Tibial artery (tissue), 4 donors: Measurements from ENCODE around the gene KCP.

Source experiments
- DNase-seq, 2 donors: peaks; one replicate each; pipeline ENCODE4 v3.0.0-alpha.2; 2019
- H3K27ac ChIP-seq, 2 donors: fragments of 200-600 bp; sonication (generic) in 1 of 2; 1 replicate in 1 of 2; 2 replicates in 1 of 2; pipeline ENCODE4 v1.5.1; 2018 to 2019; ENCODE audit warnings: mild to moderate bottlenecking in 1 of 2
- H3K27me3 ChIP-seq, 2 donors: fragments of 200-600 bp; sonication (generic) in 1 of 2; one replicate each; pipeline versions ENCODE4 v1.5.1 to v1.6.0; 2016 to 2019
- H3K36me3 ChIP-seq, 3 donors: fragments of 200-600 bp; sonication (generic) in 2 of 3; one replicate each; pipeline ENCODE4 v1.5.1; 2016 to 2019; ENCODE audit warnings: mild to moderate bottlenecking in 2 of 3
- H3K4me1 ChIP-seq, 4 donors: fragments of 200-600 bp; sonication (generic) in 2 of 4; 1 replicate in 3 of 4; 2 replicates in 1 of 4; pipeline ENCODE4 v1.5.1; 2016 to 2019
- H3K4me3 ChIP-seq, 2 donors: fragments of 200-600 bp; sonication (generic) in 1 of 2; 1 replicate in 1 of 2; 2 replicates in 1 of 2; pipeline ENCODE4 v1.5.1; 2018 to 2019; ENCODE audit warnings: mild to moderate bottlenecking in 2 of 2
- H3K9me3 ChIP-seq, 3 donors: fragments of 200-600 bp; sonication (generic) in 1 of 3; one replicate each; pipeline ENCODE4 v1.5.1; 2016 to 2019
- CTCF ChIP-seq, 2 experiments: fragments of 200-600 bp in 1 of 2; fragments of 450-650 bp in 1 of 2; IDR thresholded peaks; one replicate each; pipeline ENCODE4 v1.5.1; 2017 to 2019; ENCODE audit warnings: antibody characterized with exemption in 2 of 2, mild to moderate bottlenecking in 1 of 2, moderate library complexity in 1 of 2
- intact Hi-C: fragments of 100-400 bp; cut with DNase I; formaldehyde crosslinking; loops from one replicate; pipeline ENCODE4 v1.15.0; 2023; ENCODE audit warnings: low total_unique reads

KCP gene

DNA sequence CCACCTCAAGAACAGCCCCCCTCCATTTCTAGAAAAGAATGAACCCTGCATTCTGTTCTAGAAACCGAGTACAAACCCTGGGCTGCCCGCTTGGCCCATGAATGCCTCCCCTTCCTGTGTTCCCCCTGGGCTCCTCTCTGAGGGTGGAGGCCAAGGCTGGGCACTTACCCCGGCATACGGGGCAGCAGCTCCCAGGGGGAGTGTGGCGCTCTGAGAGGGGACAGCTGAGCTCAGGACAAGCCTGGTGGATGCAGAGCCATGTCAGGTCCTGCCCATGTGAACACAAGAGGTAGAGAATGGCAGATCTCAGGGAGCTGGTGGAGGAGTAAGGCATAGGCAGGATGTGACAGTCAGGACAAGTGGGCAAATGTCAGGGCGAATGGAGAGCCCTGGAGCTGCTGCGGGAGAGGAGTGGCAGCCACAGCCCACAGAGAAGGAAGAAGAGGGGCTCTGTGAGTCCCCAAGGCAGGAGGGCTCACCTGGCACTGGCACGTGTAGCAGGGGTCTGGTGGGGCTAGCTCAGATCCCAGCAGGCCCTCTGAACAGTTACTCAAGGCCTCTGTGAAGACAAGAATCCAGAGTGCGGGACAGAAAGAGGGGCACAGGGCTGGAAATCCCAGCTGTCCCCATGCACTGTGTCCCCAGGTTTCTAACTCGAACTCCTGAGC lies 28.9 kb downstream of the KCP start:
- intact Hi-C loops: loop anchor here (5.0 kb wide), 2 partner anchors 269 to 409 kb away; no protein-coding TSS in a partner anchor
- Histone ChIP-seq H3K36me3 (no peaks in the 10 kb centered on the region), H3K27me3 (peaks cover 0 to 22% of the 10 kb centered on the region in 2 donors), H3K27ac (no peak overlapping the region), H3K9me3 (no peaks in the 10 kb centered on the region), H3K4me1 (no peaks in the 10 kb centered on the region), H3K4me3 (no peak overlapping the region)
- no peak for DNase-seq
- no peak for TF ChIP-seq CTCF (IDR thresholded peaks at IDR 0.05)

DNA sequence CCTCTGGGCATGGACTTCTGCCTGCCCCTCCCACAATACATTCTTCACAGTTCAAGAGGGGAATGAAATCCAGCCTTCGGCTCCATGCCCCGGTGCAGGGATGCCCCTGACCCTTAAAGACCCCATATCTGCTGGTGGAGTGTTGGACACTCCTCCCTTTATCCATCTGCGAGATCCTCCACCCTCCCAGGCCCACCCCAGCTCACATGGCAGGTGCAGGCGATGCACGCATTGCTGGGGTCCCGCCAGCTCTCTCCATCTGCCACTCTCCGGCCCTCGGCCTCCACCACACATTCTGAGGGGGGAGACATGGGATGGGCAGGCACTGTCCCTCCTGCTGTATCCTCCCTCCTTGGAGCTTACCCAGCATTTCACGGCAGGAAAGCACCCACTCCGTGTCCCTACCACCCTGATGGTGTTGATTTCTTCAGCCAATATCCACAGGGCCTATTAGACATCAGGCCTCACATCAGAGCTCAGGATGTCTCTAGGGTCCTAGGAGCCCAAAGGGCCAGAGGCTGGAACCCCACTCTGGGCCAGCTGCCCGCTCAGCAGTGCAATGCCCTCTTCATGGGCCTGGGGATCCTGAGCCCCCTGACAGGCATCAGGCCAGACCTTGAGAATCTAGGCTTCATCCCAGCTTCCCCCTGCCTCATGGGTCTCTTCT lies 29.6 kb downstream of the KCP start:
- Histone ChIP-seq H3K4me1 (no peaks in the 10 kb centered on the region), H3K27me3 (peaks cover 0 to 15% of the 10 kb centered on the region in 2 donors), H3K36me3 (no peaks in the 10 kb centered on the region), H3K4me3 (no peak overlapping the region), H3K27ac (no peak overlapping the region), H3K9me3 (no peaks in the 10 kb centered on the region)
- intact Hi-C loops: loop anchor here (5.0 kb wide), 2 partner anchors 269 to 409 kb away; no protein-coding TSS in a partner anchor
- TF ChIP-seq CTCF (IDR thresholded peaks at IDR 0.05): no peak
- DNase-seq: no peak

DNA sequence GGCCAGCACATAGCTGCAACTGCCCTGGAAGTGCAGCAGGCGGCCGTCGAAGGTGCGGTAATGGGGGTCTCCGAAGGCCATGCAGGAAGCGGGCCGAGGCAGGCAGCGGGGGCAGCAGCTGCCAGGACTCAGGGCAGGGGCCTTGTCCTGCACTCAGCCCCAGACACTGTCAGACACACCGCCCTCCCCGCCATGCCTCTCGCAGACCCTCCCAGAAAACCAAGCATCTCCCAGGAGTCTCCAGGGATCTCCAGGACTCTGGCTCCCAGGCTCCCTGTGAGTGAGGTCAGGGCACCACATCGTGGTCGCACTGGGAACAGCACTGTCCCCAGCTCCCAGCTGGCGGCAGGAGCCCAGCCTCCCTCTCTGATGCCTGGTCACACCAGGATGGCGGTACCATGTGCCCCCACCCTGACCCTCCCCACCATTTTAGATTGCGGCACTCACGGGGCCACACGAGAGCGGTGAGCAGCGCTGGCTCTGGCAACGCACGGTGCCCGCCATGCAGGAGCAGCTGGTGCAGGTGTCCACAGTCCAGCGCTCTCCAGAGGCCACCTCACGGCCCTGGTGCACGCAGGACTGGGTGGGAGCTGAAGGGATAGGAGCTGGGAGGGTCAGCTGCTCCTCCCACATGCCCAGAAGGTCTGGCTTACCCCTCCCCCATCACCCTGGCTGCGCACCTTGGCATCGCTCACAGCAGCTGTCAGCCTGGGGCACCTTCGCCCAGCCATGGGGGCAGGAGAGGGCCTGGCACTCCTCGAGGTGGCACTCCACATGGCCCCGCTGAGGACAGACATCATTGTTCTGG lies 30.4 kb downstream of the KCP start:
- intact Hi-C loops: loop anchor here (5.0 kb wide), 2 partner anchors 268 to 408 kb away; no protein-coding TSS in a partner anchor
- no peaks in the 10 kb centered on the region for H3K9me3 ChIP-seq
- peak; percentile 70 to 84 for TF ChIP-seq CTCF (IDR thresholded peaks at IDR 0.05)
- no peaks in the 10 kb centered on the region for H3K4me1 ChIP-seq
- peaks cover 0 to 7% of the 10 kb centered on the region in 2 donors for H3K27me3 ChIP-seq
- no peaks in the 10 kb centered on the region for H3K36me3 ChIP-seq
- peak in 1 of 2 donors; percentile 76 for DNase-seq
- H3K27ac ChIP-seq: no peak overlapping the region
- no peak overlapping the region for H3K4me3 ChIP-seq

DNA sequence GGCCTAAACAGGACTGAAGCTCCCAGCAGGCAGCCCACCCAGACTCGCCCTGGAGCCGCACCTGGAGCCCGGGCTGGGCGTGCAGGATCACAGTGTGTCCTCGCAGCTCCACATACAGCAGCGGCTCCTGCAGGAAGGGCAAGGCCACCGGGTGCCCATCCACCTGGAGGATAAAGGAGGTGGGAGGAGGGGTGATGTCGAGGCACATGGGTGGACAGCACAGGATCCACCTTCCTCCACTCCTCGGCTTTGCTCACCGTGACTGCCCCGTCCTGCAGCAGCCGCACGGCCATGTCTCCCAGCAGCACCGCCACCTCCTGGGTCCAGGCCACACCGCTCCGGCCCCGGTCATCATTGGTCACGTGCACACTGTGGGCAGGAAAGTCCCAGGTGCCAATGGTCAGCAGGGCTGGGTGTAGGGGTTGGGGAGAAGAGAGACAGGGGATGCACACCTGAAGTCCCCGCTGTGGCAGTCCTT lies 31.0 kb downstream of the KCP start:
- no peak overlapping the region for H3K27ac ChIP-seq
- DNase-seq: no peak
- no peaks in the 10 kb centered on the region for H3K36me3 ChIP-seq
- no peaks in the 10 kb centered on the region for H3K9me3 ChIP-seq
- peaks cover 0 to 1% of the 10 kb centered on the region in 2 donors for H3K27me3 ChIP-seq
- no peak overlapping the region for H3K4me3 ChIP-seq
- no peaks in the 10 kb centered on the region for H3K4me1 ChIP-seq
- intact Hi-C loops: no loop called here
- no peak for TF ChIP-seq CTCF (IDR thresholded peaks at IDR 0.05)

DNA sequence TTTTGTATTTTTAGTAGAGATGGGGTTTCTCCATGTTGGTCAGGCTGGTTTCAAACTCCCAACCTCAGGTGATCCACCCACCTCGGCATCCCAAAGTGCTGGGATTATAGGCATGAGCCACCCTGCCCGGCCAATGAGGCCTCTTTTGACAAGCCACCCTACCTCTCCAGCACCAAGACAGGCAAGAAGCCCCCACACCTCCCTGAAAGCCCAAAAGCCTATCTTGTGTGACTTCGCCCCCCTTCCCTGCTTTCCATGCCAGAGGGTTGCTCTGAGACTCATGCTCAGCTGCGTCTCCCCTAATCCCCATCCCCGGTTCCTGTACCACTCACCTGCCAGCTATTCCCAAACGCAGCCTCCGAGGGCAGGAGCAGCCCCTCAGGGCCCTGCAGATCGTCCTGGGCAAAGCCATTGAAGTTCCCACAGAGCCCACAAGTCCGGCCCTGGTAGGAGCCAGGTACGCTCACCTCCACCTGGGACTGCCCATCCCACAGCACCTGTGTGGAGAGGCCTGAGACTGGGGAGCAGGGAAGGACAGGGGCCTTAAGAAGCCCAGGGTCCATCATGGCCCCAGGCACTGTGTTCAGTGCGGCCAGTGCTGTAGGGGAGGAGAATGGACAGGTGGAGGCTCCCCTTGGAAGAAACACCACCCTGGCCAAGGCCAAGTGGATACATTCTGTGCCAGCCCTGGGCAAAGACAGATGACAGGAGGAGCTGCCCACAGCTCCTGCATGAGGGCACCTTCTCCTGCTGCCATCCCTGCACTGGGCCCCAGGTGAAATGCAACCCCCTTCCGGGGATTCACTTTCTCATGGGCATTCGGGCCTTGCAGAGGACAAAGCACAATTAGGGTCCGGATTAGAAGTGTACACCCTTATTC lies 32.0 kb downstream of the KCP start:
- Histone ChIP-seq H3K9me3 (no peaks in the 10 kb centered on the region), H3K4me1 (no peaks in the 10 kb centered on the region), H3K27me3 (peaks cover 0 to 6% of the 10 kb centered on the region in 2 donors), H3K4me3 (no peak overlapping the region), H3K36me3 (no peaks in the 10 kb centered on the region), H3K27ac (no peak overlapping the region)
- TF ChIP-seq CTCF (IDR thresholded peaks at IDR 0.05): no peak
- intact Hi-C loops: no loop called here
- peak in 1 of 2 donors; percentile 59 for DNase-seq
